ENCODE data around the gene XAGE5. TPM values are rescaled to one million over a fixed set of nuclear protein-coding genes. Genes with fewer than 3 reads are reported as not detected.
"Not testable (repeated sequence)": the region's sequence is repeated elsewhere in the genome, so short reads cannot be mapped to it uniquely, and the experiment has no call there.

XAGE5 gene, protein sequence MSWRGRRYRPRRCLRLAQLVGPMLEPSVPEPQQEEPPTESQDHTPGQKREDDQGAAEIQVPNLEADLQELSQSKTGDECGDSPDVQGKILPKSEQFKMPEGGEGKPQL
- not detected for total RNA-seq

GRCh38 chrX:52811065-52811625 is at the start of gene XAGE5:
Gene XAGE5, plus strand, starts transcription at chrX:52811287. Its CDS starts 1,280 bp downstream, at chrX:52812567.
- Mint-ChIP-seq H3K4me3 (no peak within 1 kb of the TSS), H3K27me3 (no peaks in the 10 kb centered on the region), H3K4me1 (ENCODE audit: low read depth) (no peaks in the 10 kb centered on the region), H3K27ac (no peak within 1 kb of the TSS), H3K9me3 (no peaks in the 10 kb centered on the region), H3K36me3 (ENCODE audit: low read depth) (no peaks in the 10 kb centered on the region)
- DNase-seq (no peak), ATAC-seq (no peak)
- TF ChIP-seq CTCF (IDR thresholded peaks at IDR 0.05): no peak
- CTCF ChIA-PET: no interaction called here
- intact Hi-C loops (cut with micrococcal nuclease): no loop called here
- POLR2A ChIA-PET: no interaction called here

- H3K36me3 Mint-ChIP-seq (ENCODE audit: low read depth); DNase-seq; CTCF ChIA-PET; H3K4me3 Mint-ChIP-seq; H3K27me3 Mint-ChIP-seq; ATAC-seq; H3K27ac Mint-ChIP-seq; intact Hi-C loops (cut with micrococcal nuclease); H3K4me1 Mint-ChIP-seq (ENCODE audit: low read depth); POLR2A ChIA-PET; H3K9me3 Mint-ChIP-seq: not testable (repeated sequence)
Observed at GRCh38 chrX:52765983-52766382, 45.1 kb upstream of the XAGE5 start.

GRCh38 chrX:52773504-52773903 is 37.6 kb upstream of the XAGE5 start:
- DNase-seq; H3K27me3 Mint-ChIP-seq; CTCF ChIA-PET; H3K9me3 Mint-ChIP-seq; ATAC-seq; H3K4me3 Mint-ChIP-seq; intact Hi-C loops (cut with micrococcal nuclease); POLR2A ChIA-PET; H3K27ac Mint-ChIP-seq; H3K4me1 Mint-ChIP-seq (ENCODE audit: low read depth); H3K36me3 Mint-ChIP-seq (ENCODE audit: low read depth): not testable (repeated sequence)

DNA sequence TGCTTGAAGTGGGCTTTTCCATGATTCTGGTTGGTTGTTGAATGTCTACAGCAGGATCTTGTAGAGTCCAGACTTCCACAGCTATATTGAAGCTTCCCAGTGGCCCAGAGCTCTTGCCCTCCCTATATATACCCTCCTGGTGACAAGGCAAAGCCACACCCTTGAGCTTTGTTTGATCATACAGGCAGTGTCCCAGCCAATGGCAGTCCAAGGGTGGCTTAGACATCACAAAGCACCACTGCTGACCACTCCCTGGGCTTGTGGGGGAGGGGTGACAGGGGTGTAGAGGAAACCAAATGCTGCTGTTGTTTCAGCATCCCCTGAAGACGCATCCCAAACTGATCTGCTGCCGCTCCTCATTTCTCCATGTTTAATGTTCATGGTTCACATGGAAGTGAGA is 13.8 kb upstream of the XAGE5 start, which contains the start of gene SPANXN5:
Gene SPANXN5, minus strand, starts transcription at position 101 of the 400 bp plus-strand sequence. Its CDS starts 79 bp downstream, at position 22.
- CTCF ChIA-PET; H3K36me3 Mint-ChIP-seq (ENCODE audit: low read depth); H3K4me1 Mint-ChIP-seq (ENCODE audit: low read depth); POLR2A ChIA-PET; H3K27me3 Mint-ChIP-seq; H3K27ac Mint-ChIP-seq; H3K9me3 Mint-ChIP-seq; intact Hi-C loops (cut with micrococcal nuclease); ATAC-seq; DNase-seq; H3K4me3 Mint-ChIP-seq: not testable (repeated sequence)

DNA sequence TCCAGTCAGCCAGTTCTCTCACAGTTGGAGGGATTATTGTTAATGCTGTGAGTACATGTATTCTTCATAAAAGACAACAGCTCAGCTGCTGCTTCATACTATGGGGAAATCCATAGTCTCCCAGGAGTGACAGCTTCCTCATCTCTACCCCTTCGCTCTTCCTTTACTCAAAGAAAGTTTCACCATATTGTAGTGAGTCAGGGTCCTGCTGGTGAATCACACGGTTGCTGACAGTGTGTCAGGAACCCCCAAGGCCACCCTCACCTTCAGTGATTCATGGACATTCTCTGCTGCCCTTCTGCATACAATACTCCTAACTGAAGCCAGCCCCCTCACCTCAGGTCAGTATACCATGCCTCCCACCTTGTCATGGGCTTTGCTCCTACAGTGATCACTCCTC is 6.2 kb upstream of the XAGE5 start:
- CTCF ChIA-PET; H3K36me3 Mint-ChIP-seq (ENCODE audit: low read depth); intact Hi-C loops (cut with micrococcal nuclease); H3K27ac Mint-ChIP-seq; ATAC-seq; H3K27me3 Mint-ChIP-seq; POLR2A ChIA-PET; H3K9me3 Mint-ChIP-seq; H3K4me1 Mint-ChIP-seq (ENCODE audit: low read depth); H3K4me3 Mint-ChIP-seq; DNase-seq: not testable (repeated sequence)

DNA sequence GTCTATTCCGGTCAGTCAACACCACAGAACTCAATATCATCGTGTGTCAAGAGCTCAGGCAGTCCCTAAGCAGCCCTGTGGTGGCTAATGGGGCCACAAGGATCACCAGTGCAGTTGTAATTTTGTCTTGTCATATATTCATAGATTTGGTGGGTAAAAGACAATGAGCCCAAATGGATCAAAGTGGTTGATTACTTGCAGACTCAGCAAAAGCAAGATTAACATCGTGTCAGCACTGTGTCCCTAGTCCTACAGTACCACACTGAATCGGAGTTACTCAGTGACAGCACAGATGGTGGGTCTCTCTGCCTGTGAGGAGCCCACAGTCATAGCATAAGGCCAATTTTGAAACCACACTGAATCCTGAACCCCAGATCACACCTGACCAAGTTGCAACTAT is 8.7 kb downstream of the XAGE5 start:
- intact Hi-C loops (cut with micrococcal nuclease): no loop called here
- peaks cover 4% of the 10 kb centered on the region for H3K27me3 Mint-ChIP-seq
- no peak overlapping the region for H3K4me3 Mint-ChIP-seq
- no peak overlapping the region for H3K27ac Mint-ChIP-seq
- H3K9me3 Mint-ChIP-seq: no peaks in the 10 kb centered on the region
- ATAC-seq (no peak), DNase-seq (no peak)
- ChIA-PET CTCF (no interaction called here), POLR2A (no interaction called here)
- no peaks in the 10 kb centered on the region for H3K36me3 Mint-ChIP-seq (ENCODE audit: low read depth)
- TF ChIP-seq CTCF (IDR thresholded peaks at IDR 0.05): no peak
- no peaks in the 10 kb centered on the region for H3K4me1 Mint-ChIP-seq (ENCODE audit: low read depth)

DNA sequence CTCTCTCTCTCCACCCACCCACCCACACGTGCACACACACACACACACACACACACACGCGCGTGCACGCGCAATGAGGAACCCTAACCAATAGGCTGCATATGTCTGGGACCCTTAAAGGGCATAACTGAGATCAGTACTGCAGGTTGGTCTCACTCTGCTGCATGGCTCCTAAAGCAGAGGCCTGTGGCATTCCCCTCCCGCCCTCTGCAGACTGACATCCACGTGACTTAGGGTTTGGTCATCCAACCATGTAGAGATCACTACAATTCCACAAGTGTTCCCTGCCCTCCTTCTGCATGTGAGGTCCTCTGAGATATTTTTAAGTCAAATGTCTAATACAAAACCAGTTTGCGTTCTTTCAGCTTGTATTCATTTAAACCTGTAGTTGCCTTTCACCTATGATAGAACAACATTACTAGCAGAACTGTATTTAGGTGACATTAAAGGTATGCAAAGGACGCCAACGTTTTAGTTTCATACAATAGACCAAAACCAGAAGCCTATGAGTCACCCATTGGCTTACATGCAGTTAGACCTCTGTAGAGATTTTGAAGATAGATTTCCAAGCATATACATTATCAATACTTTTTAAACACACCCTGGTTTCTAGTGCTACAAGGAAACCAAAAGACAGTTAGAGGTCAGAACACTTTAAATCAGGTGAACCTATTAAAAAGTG is 10.1 kb downstream of the XAGE5 start:
- ChIA-PET CTCF (no interaction called here), POLR2A (no interaction called here)
- Mint-ChIP-seq H3K27me3 (peaks cover 4% of the 10 kb centered on the region), H3K4me1 (ENCODE audit: low read depth) (no peaks in the 10 kb centered on the region), H3K4me3 (no peak overlapping the region), H3K27ac (no peak overlapping the region), H3K36me3 (ENCODE audit: low read depth) (no peaks in the 10 kb centered on the region), H3K9me3 (no peaks in the 10 kb centered on the region)
- TF ChIP-seq CTCF (IDR thresholded peaks at IDR 0.05): no peak
- DNase-seq: no peak
- intact Hi-C loops (cut with micrococcal nuclease): no loop called here
- no peak for ATAC-seq

Measured in activated CD8-positive, alpha-beta T cell treated with anti-CD3 and anti-CD28 coated beads for 36 hours (primary cell).